ENCODE data around the gene KCNC1. TPM values are rescaled to one million over a fixed set of nuclear protein-coding genes. Genes with fewer than 3 reads are reported as not detected.

Gene KCNC1
- total RNA-seq, 2 experiments from 2014 or later, result not detected

- Mint-ChIP-seq H3K4me3 (no peak overlapping the region), H3K27me3 (peaks cover 54% of the 10 kb centered on the region), H3K27ac (no peak overlapping the region), H3K4me1 (no peaks in the 10 kb centered on the region), H3K9me3 (no peaks in the 10 kb centered on the region), H3K36me3 (no peaks in the 10 kb centered on the region)
- no peak for DNase-seq
Measured at GRCh38 chr11:17722000-17722643, 12.5 kb upstream of the KCNC1 start.

DNA sequence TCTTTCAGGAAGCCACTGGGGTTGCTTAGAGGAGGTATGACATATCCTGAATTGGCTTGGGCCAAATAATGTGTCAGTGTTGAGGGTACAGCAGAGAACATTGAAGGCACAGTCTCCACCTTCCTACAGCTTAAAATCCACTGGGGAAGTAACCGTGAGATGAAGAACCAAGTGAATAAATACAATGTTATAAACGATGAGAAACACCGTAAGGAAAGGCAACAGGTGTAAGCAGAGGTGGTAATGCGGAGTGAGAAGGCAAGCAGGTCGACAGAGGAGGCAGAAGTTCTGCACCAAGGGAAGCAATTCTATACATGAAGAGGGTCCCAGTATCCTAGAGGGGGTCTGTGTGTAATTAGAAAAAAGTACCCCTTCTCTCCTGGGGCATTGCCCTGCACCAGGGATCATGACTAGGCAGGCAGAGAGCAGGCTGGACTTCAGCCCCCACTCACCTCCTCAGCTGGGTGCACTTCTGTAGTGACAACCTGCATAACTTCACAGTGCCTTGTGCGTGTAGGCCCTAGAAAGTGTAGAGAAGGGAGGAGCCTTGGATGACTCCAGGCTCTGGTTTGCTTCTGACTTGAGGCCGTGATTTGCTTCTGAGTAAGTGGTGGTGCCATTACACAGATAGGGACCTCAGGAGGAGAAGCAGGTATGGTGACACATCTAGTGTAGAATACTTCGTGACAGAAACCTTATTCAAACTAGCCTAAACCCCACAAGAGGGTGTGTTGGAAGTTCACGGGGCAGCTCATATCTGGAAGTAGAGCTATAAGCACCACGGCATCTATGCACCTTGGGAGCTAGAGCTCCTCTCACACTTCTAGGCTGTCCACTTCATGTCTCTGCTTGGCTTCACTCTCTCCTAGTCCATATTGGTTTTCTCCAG lies 10.3 kb upstream of the KCNC1 start:
- no peak for DNase-seq
- Mint-ChIP-seq H3K4me3 (no peak overlapping the region), H3K27ac (no peak overlapping the region), H3K36me3 (no peaks in the 10 kb centered on the region), H3K4me1 (no peaks in the 10 kb centered on the region), H3K27me3 (peaks cover 55% of the 10 kb centered on the region), H3K9me3 (no peaks in the 10 kb centered on the region)

DNA sequence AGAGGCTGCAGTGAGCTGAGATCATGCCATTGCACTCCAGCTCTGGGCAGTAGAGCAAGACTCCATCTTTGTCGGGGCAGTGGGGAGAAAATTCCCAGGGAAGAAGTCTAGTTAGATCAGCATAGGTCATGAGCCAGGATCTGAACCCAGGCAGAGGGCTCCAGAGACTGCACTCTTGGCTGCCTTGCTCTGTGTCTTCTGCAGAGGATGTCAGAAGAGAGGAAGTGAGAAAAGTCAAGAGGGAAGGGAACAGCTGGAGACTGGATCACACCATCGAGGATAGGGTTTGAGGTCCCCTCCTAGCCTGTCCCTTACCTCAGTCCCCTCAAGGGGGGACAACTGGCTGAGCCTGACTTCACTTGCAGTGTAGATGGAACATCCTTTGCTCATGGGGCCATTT lies 9.4 kb upstream of the KCNC1 start:
- no peak overlapping the region for H3K27ac Mint-ChIP-seq
- no peaks in the 10 kb centered on the region for H3K36me3 Mint-ChIP-seq
- no peak for DNase-seq
- no peaks in the 10 kb centered on the region for H3K4me1 Mint-ChIP-seq
- H3K9me3 Mint-ChIP-seq, result no peaks in the 10 kb centered on the region
- peaks cover 56% of the 10 kb centered on the region for H3K27me3 Mint-ChIP-seq
- no peak overlapping the region for H3K4me3 Mint-ChIP-seq

DNA sequence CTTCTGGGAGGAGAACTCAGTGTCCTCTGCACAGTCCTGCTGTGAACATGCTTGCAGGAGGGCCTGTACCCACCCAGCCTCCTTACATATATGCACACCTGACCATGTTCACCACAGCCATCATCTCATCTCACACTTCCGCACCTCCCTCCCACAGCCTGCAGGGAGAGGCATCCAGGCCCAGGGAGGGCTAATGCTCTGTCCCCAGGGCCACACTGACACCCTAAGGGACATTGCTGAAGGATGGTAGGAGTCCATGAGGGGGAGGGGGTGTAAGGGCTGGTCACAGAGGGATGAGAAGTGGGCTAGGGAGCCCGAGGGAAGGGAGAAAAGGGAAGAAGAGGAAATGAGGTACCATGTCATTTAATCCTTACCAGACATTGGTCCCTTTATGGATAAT lies 4.4 kb upstream of the KCNC1 start:
- H3K4me3 Mint-ChIP-seq, result no peak overlapping the region
- H3K4me1 Mint-ChIP-seq, result no peaks in the 10 kb centered on the region
- H3K27me3 Mint-ChIP-seq, result peaks cover 63% of the 10 kb centered on the region
- DNase-seq, result no peak
- H3K27ac Mint-ChIP-seq, result no peak overlapping the region
- no peaks in the 10 kb centered on the region for H3K9me3 Mint-ChIP-seq
- H3K36me3 Mint-ChIP-seq, result no peaks in the 10 kb centered on the region

DNA sequence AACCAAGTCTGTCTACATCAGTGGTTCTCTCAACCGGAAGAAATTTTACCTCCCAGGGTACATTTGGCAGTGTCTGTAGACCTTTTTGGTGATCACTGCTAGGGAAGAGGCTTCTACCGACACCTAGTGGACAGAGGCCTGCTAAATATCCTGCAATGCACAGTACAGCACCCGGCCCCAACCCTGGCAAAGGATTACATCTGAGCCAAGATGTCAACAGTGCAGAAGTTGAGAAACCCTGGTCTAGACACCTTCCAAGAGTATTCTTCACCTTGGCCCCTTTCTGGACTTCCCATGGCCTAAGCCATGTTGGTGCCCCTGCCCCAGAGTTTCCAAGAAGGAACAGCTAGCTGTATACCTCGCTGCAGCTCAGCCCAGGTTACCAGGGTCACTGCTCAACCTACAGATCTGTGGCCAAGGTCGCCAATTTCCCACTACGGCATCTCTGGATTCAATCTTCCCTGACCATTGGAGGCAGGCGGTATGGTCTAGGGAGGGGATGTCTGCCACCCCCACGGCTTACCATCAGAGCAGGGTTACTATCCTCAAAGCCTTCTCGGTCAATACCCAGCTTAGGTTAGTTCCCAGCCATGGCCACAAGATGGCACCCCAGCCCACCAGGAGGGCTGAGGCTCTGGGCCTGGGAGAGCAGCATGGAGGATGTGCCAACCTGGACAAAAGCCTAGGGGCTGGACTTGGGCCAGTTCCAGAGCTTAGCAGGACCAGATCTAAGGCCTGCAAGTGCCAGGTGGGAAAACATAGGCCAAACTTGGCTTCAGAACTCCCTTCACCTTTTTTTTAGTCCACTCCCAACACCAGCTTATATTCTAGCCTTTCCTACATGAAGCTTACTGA lies 3.7 kb upstream of the KCNC1 start:
- Mint-ChIP-seq H3K27ac (no peak overlapping the region), H3K36me3 (no peaks in the 10 kb centered on the region), H3K9me3 (no peaks in the 10 kb centered on the region), H3K4me1 (no peaks in the 10 kb centered on the region), H3K4me3 (no peak overlapping the region), H3K27me3 (peaks cover 58% of the 10 kb centered on the region)
- peak; percentile 73 for DNase-seq

DNA sequence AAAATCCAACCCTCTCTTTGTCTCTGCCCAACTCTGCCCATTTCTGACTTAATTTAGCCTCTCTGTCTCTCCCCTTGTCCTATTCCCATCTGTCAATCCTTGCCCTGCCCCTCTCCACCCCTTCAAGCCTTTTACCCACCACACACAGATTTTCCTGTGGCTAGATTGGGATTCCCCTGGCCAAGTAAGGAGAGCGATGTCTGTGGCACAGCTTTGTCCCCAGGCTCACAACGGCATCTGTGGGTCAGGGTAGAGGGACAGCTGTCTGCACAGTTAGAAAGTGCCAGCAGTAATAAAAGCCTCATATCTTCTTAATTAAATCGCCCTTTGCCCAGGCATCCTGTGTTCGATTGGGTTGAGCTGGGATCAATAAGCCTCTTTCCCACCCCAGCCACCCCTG lies 1.3 kb upstream of the KCNC1 start:
- no peaks in the 10 kb centered on the region for H3K36me3 Mint-ChIP-seq
- H3K4me3 Mint-ChIP-seq, result no peak overlapping the region
- peaks cover 2% of the 10 kb centered on the region for H3K4me1 Mint-ChIP-seq
- H3K27me3 Mint-ChIP-seq, result peaks cover 71% of the 10 kb centered on the region
- DNase-seq, result no peak
- no peak overlapping the region for H3K27ac Mint-ChIP-seq
- no peaks in the 10 kb centered on the region for H3K9me3 Mint-ChIP-seq

DNA sequence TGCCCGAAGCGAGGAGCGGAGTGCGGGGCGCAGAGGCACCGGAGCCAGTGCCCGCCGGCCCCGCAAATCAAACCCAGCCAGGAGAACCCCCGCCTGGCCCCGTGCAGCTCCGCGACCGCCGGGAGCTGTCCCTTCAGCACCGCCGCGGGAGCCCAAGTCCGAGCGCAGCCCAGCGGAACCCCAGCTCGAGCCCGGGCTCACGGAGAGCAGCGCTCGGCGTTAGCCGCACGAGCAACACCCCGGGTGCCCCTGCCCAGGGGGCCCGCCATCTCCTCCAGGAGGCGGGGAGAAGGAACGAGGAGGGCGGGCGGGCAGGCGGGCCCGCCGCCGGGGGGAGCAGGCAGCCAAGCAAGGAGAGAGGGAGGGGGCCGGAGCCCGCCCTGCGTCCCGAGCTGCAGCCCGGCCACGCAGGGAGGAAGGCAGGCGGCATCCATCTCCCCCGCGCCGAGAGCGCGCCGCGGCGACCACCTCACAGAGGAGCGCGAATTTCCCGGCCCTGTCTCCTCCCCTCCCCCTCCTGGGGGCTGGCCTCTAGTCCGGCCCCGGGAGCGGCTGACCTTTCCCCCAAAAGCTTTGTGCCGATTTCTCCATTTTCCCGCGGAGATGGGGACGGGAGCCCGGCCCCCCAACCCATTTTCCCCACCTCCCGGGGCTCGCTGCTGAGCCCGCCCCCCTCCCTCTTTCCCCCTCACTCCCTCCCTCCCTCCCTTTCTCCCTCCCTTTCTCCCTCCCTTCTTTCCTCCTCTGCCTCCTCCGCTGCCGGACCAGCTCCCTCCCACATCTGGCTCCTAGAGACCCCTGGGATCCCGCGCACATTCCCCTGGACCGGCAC lies 621 bp downstream of the KCNC1 start:
- peak; percentile 64 for DNase-seq
- Mint-ChIP-seq H3K27me3 (peaks cover 60% of the 10 kb centered on the region), H3K36me3 (no peaks in the 10 kb centered on the region), H3K4me1 (peaks cover 2% of the 10 kb centered on the region), H3K27ac (no peak overlapping the region), H3K4me3 (no peak overlapping the region), H3K9me3 (no peaks in the 10 kb centered on the region)

DNA sequence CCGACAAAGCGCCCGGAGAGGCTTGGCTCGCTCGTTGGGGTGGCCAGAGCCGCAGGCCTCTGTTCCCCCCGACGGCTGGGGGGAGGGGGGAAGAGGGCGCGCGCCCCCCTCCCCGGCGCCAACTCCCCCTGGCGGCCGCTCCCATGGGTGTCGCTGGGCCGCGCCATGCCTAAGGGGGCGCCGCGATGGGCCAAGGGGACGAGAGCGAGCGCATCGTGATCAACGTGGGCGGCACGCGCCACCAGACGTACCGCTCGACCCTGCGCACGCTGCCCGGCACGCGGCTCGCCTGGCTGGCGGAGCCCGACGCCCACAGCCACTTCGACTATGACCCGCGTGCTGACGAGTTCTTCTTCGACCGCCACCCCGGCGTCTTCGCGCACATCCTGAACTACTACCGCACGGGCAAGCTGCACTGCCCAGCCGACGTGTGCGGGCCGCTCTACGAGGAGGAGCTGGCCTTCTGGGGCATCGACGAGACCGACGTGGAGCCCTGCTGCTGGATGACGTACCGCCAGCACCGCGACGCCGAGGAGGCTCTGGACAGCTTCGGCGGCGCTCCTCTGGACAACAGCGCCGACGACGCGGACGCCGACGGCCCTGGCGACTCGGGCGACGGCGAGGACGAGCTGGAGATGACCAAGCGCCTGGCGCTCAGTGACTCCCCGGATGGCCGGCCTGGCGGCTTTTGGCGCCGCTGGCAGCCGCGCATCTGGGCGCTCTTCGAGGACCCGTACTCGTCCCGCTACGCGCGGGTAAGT lies 1.4 kb downstream of the KCNC1 start:
- Mint-ChIP-seq H3K4me3 (no peak overlapping the region), H3K27me3 (peaks cover 62% of the 10 kb centered on the region), H3K4me1 (peaks cover 2% of the 10 kb centered on the region), H3K27ac (no peak overlapping the region), H3K36me3 (no peaks in the 10 kb centered on the region), H3K9me3 (no peaks in the 10 kb centered on the region)
- peak; percentile 21 for DNase-seq

- peaks cover 61% of the 10 kb centered on the region for H3K27me3 Mint-ChIP-seq
- no peaks in the 10 kb centered on the region for H3K36me3 Mint-ChIP-seq
- H3K27ac Mint-ChIP-seq, result no peak overlapping the region
- no peaks in the 10 kb centered on the region for H3K9me3 Mint-ChIP-seq
- H3K4me3 Mint-ChIP-seq, result no peak overlapping the region
- H3K4me1 Mint-ChIP-seq, result peaks cover 2% of the 10 kb centered on the region
- DNase-seq, result no peak
Measured at GRCh38 chr11:17736579-17736893, 2.0 kb downstream of the KCNC1 start.

GRCh38 chr11:17736930-17737817 lies 2.6 kb downstream of the KCNC1 start:
- H3K27ac Mint-ChIP-seq, result no peak overlapping the region
- peaks cover 60% of the 10 kb centered on the region for H3K27me3 Mint-ChIP-seq
- H3K4me1 Mint-ChIP-seq, result peaks cover 2% of the 10 kb centered on the region
- no peak for DNase-seq
- no peaks in the 10 kb centered on the region for H3K36me3 Mint-ChIP-seq
- no peaks in the 10 kb centered on the region for H3K9me3 Mint-ChIP-seq
- no peak overlapping the region for H3K4me3 Mint-ChIP-seq

GRCh38 chr11:17738151-17738973 lies 3.8 kb downstream of the KCNC1 start:
- Mint-ChIP-seq H3K27ac (no peak overlapping the region), H3K27me3 (peaks cover 48% of the 10 kb centered on the region), H3K36me3 (no peaks in the 10 kb centered on the region), H3K9me3 (no peaks in the 10 kb centered on the region), H3K4me3 (no peak overlapping the region), H3K4me1 (peaks cover 2% of the 10 kb centered on the region)
- no peak for DNase-seq

GRCh38 chr11:17739945-17740338 lies 5.4 kb downstream of the KCNC1 start:
- H3K36me3 Mint-ChIP-seq, result no peaks in the 10 kb centered on the region
- peaks cover 38% of the 10 kb centered on the region for H3K27me3 Mint-ChIP-seq
- peaks cover 2% of the 10 kb centered on the region for H3K4me1 Mint-ChIP-seq
- no peak overlapping the region for H3K4me3 Mint-ChIP-seq
- H3K27ac Mint-ChIP-seq, result no peak overlapping the region
- no peaks in the 10 kb centered on the region for H3K9me3 Mint-ChIP-seq
- DNase-seq, result no peak
